ENCODE data around the gene TTLL7. TPM values are rescaled to one million over a fixed set of nuclear protein-coding genes. Genes with fewer than 3 reads are reported as not detected.

TTLL7 gene
- total RNA-seq, 1 experiment from 2014 or later: 6.6 TPM

- TF ChIP-seq CTCF (conservative IDR thresholded peaks at IDR 0.05): no peak
- no peak overlapping the region for H3K14ac ChIP-seq (ENCODE audit: insufficient read depth, low read length)
- H2AFZ ChIP-seq (ENCODE audit: low read length): no peak overlapping the region
- H2BK120ac ChIP-seq (ENCODE audit: low read depth, low read length, poor library complexity, severe bottlenecking): no peak overlapping the region
- H3K4me1 Mint-ChIP-seq: peaks cover 0 to 4% of the 10 kb centered on the region in 2 experiments; a peak in 1 of 4 replicates
- no peak overlapping the region for H2BK12ac ChIP-seq (ENCODE audit: insufficient read length, low read depth, low read length)
- no peak overlapping the region for H3K18ac ChIP-seq (ENCODE audit: insufficient read length, low read depth, low read length)
- peaks cover 3% of the 10 kb centered on the region; the same call in 1 of the 2 replicates for H3K27me3 ChIP-seq (ENCODE audit: insufficient read depth, low read length)
- no peaks in the 10 kb centered on the region for H3K9me3 ChIP-seq (ENCODE audit: control insufficient read depth, low read depth, low read length)
- H3K56ac ChIP-seq (ENCODE audit: insufficient read length, low read depth, low read length): no peak overlapping the region
- H2AK5ac ChIP-seq (ENCODE audit: insufficient read length, low read length): no peak overlapping the region
- H3K79me1 ChIP-seq (ENCODE audit: insufficient read depth, low read depth, low read length, poor library complexity, severe bottlenecking): no peaks in the 10 kb centered on the region
- no peak overlapping the region for H3K27ac Mint-ChIP-seq
- H3K23ac ChIP-seq (ENCODE audit: insufficient read length, low read depth, low read length): no peak overlapping the region
- no peaks in the 10 kb centered on the region for H3K4me1 ChIP-seq (ENCODE audit: insufficient read depth, low read length)
- no peak overlapping the region for H4K91ac ChIP-seq (ENCODE audit: insufficient read length, low read depth, low read length)
- no peaks in the 10 kb centered on the region for H3K79me2 ChIP-seq (ENCODE audit: insufficient read depth, low read length)
- no CpG with 5 or more reads among the region's 1 CpG for WGBS (ENCODE audit: extremely low coverage, insufficient read length, low lambda C conversion rate)
- no peak overlapping the region for H3K4me3 Mint-ChIP-seq
- no peaks in the 10 kb centered on the region for H3K9me3 Mint-ChIP-seq
- no peaks in the 10 kb centered on the region; a peak in 1 of 7 replicates for H3K36me3 Mint-ChIP-seq (ENCODE audit: insufficient read depth in 1 of 3, low read depth in 3 of 3)
- H3K27me3 Mint-ChIP-seq (ENCODE audit: low read depth): peaks cover 50% of the 10 kb centered on the region
- H4K20me1 ChIP-seq (ENCODE audit: control insufficient read depth, insufficient read depth, insufficient read length): no peaks in the 10 kb centered on the region
- H2BK20ac ChIP-seq (ENCODE audit: low read depth, low read length, poor library complexity, severe bottlenecking): no peak overlapping the region
- no peak overlapping the region for H4K8ac ChIP-seq (replicated peaks; ENCODE audit: insufficient read length, low read depth, low read length)
- no peak overlapping the region for H4K5ac ChIP-seq (ENCODE audit: insufficient read length, low read depth, low read length)
- H3T11ph ChIP-seq (ENCODE audit: low read length): no peak overlapping the region
- H2BK15ac ChIP-seq (ENCODE audit: low read depth, low read length): no peak overlapping the region
- no peak overlapping the region for H3K4ac ChIP-seq (ENCODE audit: low read depth, low read length)
- no peaks in the 10 kb centered on the region for H3K23me2 ChIP-seq (ENCODE audit: insufficient read length, low read depth, low read length, poor library complexity, severe bottlenecking)
- H3K9ac ChIP-seq (ENCODE audit: extremely low read depth, insufficient read length, low read length): no peak overlapping the region
- no peak overlapping the region for H2BK5ac ChIP-seq (ENCODE audit: insufficient read length, low read length)
- H3K4me2 ChIP-seq (ENCODE audit: insufficient read depth, insufficient read length, low read length): no peak overlapping the region
- no peak overlapping the region for H3K27ac ChIP-seq (ENCODE audit: insufficient read length, low read depth, low read length)
- DNase-seq: no peak
These were observed 4.8 kb downstream of the TTLL7 start for GRCh38 chr1:83994111-83994510.
